ENCODE measurements around the gene ZNF514.
"Not testable (repeated sequence)": the region's sequence is repeated elsewhere in the genome, so short reads cannot be mapped to it uniquely, and the experiment has no call there.

Gene ZNF514
- long read RNA-seq, donor 1, partial matches to known transcripts: 0 of 2 reads
- long read RNA-seq, donor 1, other reads (novel, unspliced or antisense): 0 of 2 reads
- long read RNA-seq, donor 2: 0 reads
- long read RNA-seq, donor 3, partial matches to known transcripts: 0 of 2 reads
- long read RNA-seq, donor 3, other reads (novel, unspliced or antisense): 0 of 2 reads
- long read RNA-seq, donor 4, full-length matches to known transcripts: 3 of 3 reads
- long read RNA-seq, donor 4, partial matches to known transcripts: 0 of 3 reads
- long read RNA-seq, donor 4, other reads (novel, unspliced or antisense): 0 of 3 reads
- long read RNA-seq, donor 5, full-length matches to known transcripts: 3 of 3 reads
- long read RNA-seq, donor 5, partial matches to known transcripts: 0 of 3 reads
- long read RNA-seq, donor 5, other reads (novel, unspliced or antisense): 0 of 3 reads
- long read RNA-seq, donor 6, partial matches to known transcripts: 0 of 1 reads
- long read RNA-seq, donor 6, other reads (novel, unspliced or antisense): 0 of 1 reads
- long read RNA-seq, donor 7, full-length matches to known transcripts: 4 of 11 reads
- long read RNA-seq, donor 7, partial matches to known transcripts: 7 of 11 reads
- long read RNA-seq, donor 7, other reads (novel, unspliced or antisense): 0 of 11 reads
- long read RNA-seq, donor 8, full-length matches to known transcripts: 1 of 1 reads
- long read RNA-seq, donor 8, partial matches to known transcripts: 0 of 1 reads
- long read RNA-seq, donor 8, other reads (novel, unspliced or antisense): 0 of 1 reads

- peak; percentile 73 for DNase-seq
These were observed at the start of gene ZNF514 for GRCh38 chr2:95159690-95160449. Gene ZNF514 (minus strand): TSS chr2:95159848. CDS start chr2:95153253, 6,595 bp downstream.

- no peak for DNase-seq
These were observed 48.5 kb upstream of the ZNF514 start for GRCh38 chr2:95208106-95208505.

- DNase-seq: peak; percentile 94
These were observed 47.7 kb upstream of the ZNF514 start, which contains the start of gene ZNF892 for GRCh38 chr2:95207111-95207961. Gene ZNF892 (plus strand): TSS chr2:95207521. CDS start chr2:95207816, 295 bp downstream.

GRCh38 chr2:95206096-95206495 lies 46.4 kb upstream of the ZNF514 start:
- DNase-seq: no peak

GRCh38 chr2:95204396-95204795 lies 44.7 kb upstream of the ZNF514 start:
- DNase-seq: no peak

GRCh38 chr2:95203911-95204310 lies 44.3 kb upstream of the ZNF514 start:
- DNase-seq: no peak

GRCh38 chr2:95192956-95193355 lies 33.3 kb upstream of the ZNF514 start:
- not testable (repeated sequence) for DNase-seq

GRCh38 chr2:95185973-95186372 lies 26.3 kb upstream of the ZNF514 start:
- no peak for DNase-seq

- DNase-seq: no peak
These were observed 25.5 kb upstream of the ZNF514 start for GRCh38 chr2:95185197-95185596.

GRCh38 chr2:95181774-95182173 lies 22.1 kb upstream of the ZNF514 start:
- DNase-seq: no peak

- DNase-seq: no peak
These were observed 19.8 kb upstream of the ZNF514 start for GRCh38 chr2:95179451-95179850.

- no peak for DNase-seq
These were observed 14.4 kb upstream of the ZNF514 start for GRCh38 chr2:95174031-95174542.

- no peak for DNase-seq
These were observed 12.3 kb upstream of the ZNF514 start for GRCh38 chr2:95171902-95172301.

GRCh38 chr2:95166065-95166763 lies 6.6 kb upstream of the ZNF514 start:
- no peak for DNase-seq

- DNase-seq: peak; percentile 97
These were observed 5.9 kb upstream of the ZNF514 start, which contains the start of gene ZNF2 for GRCh38 chr2:95165371-95166064. Gene ZNF2 (plus strand): TSS chr2:95165809. CDS start chr2:95176227, 10,418 bp downstream.

GRCh38 chr2:95165030-95165370 lies 5.4 kb upstream of the ZNF514 start:
- no peak for DNase-seq

GRCh38 chr2:95158891-95159619 lies 593 bp downstream of the ZNF514 start:
- DNase-seq: peak; percentile 83

GRCh38 chr2:95158441-95158840 lies 1.2 kb downstream of the ZNF514 start:
- no peak for DNase-seq

GRCh38 chr2:95149397-95149984 lies 10.2 kb downstream of the ZNF514 start:
- no peak for DNase-seq

Measured in right kidney (tissue), 9 donors.